Hepatocyte (in vitro differentiated cells): ENCODE measurements around the gene RAB33A. TPM values are rescaled to one million over a fixed set of nuclear protein-coding genes. Genes with fewer than 3 reads are reported as not detected.

ENCODE experiments used
- DNase-seq: peaks from one replicate; pipeline ENCODE4 v3.0.0-alpha.2; 2016; ENCODE audit warnings: low spot score
- H2AFZ ChIP-seq: fragments of 200-600 bp; sonication (generic); 2 replicates; pipeline ENCODE4 v1.6.0; 2016; ENCODE audit warnings: antibody characterized with exemption, mild to moderate bottlenecking
- H3K27ac ChIP-seq: fragments of 200-600 bp; sonication (generic); 2 replicates; pipeline ENCODE4 v1.5.1; 2016; ENCODE audit warnings: mild to moderate bottlenecking
- H3K27me3 ChIP-seq: fragments of 200-600 bp; sonication (generic); 2 replicates; pipeline ENCODE4 v1.6.1; 2016
- H3K36me3 ChIP-seq: fragments of 200-600 bp; sonication (generic); replicated peaks from 2 replicates; pipeline ENCODE4 v1.5.1; 2016; ENCODE audit warnings: low read depth; ENCODE audit not compliant: insufficient read depth
- H3K4me1 ChIP-seq: fragments of 200-600 bp; sonication (generic); 2 replicates; pipeline ENCODE4 v1.5.1; 2016; ENCODE audit warnings: mild to moderate bottlenecking, moderate library complexity; ENCODE audit not compliant: insufficient read depth
- H3K4me2 ChIP-seq: fragments of 200-600 bp; sonication (generic); 2 replicates; pipeline ENCODE4 v1.6.0; 2016
- H3K4me3 ChIP-seq: fragments of 200-600 bp; sonication (generic); 2 replicates; pipeline ENCODE4 v1.5.1; 2016; ENCODE audit warnings: mild to moderate bottlenecking
- H3K79me2 ChIP-seq: fragments of 200-600 bp; sonication (generic); 2 replicates; pipeline ENCODE4 v1.6.0; 2017; ENCODE audit warnings: mild to moderate bottlenecking
- H3K9me2 ChIP-seq: fragments of 200-600 bp; sonication (generic); replicated peaks from 2 replicates; pipeline ENCODE4 v1.6.0; 2017; ENCODE audit warnings: mild to moderate bottlenecking; ENCODE audit not compliant: insufficient read depth
- H3K9me3 ChIP-seq: fragments of 200-600 bp; sonication (generic); 2 replicates; pipeline ENCODE4 v1.5.1; 2016; ENCODE audit warnings: low read depth, mild to moderate bottlenecking
- H4K20me1 ChIP-seq: fragments of 200-600 bp; sonication (generic); 2 replicates; pipeline ENCODE4 v1.6.0; 2016; ENCODE audit warnings: mild to moderate bottlenecking; ENCODE audit not compliant: insufficient read depth, poor library complexity, severe bottlenecking
- CTCF ChIP-seq: fragments of 200-600 bp; sonication (generic); IDR thresholded peaks from 2 replicates; pipeline ENCODE4 v1.5.1; 2016; ENCODE audit warnings: antibody characterized with exemption, mild to moderate bottlenecking; ENCODE audit not compliant: poor library complexity
- EZH2 ChIP-seq: fragments of 200-600 bp; sonication (generic); IDR thresholded peaks from 2 replicates; pipeline ENCODE4 v1.6.1; 2016; ENCODE audit warnings: antibody characterized with exemption, mild to moderate bottlenecking, borderline replicate concordance
- EZH2phosphoT487 ChIP-seq: fragments of 200-600 bp; sonication (generic); IDR thresholded peaks from one replicate; pipeline ENCODE4 v1.6.1; 2018; ENCODE audit warnings: antibody characterized with exemption, mild to moderate bottlenecking, low read depth, moderate library complexity; ENCODE audit not compliant: unreplicated experiment, severe bottlenecking
- WGBS: methylation state at CpG from one replicate; pipeline ENCODE4 v1.1.6; 2016; ENCODE audit warnings: low lambda C conversion rate; ENCODE audit errors: missing lambda C conversion rate; 5-methylcytosine and 5-hydroxymethylcytosine counted together
- polyA plus RNA-seq: library from polyadenylated mRNA; unstranded; fragments of >200 nt; fragmentation: Nextera tagmentation; extraction: Ambion mirVana; gene quantifications from 2 replicates; pipeline ENCODE4 v1.2.1, GENCODE V29; 2016
- total RNA-seq: library from RNA; depleted of rRNA; stranded (reverse); fragments of >200 nt; gene quantifications from 2 replicates; pipeline ENCODE4 v1.2.3, GENCODE V29; 2014

RAB33A gene
- total and polyA plus RNA-seq, 2 experiments from 2014 or later, result 3.0 to 11.2 TPM

GRCh38 chrX:130147631-130148030 lies 24.1 kb upstream of the RAB33A start:
- Histone ChIP-seq H4K20me1 (no peaks in the 10 kb centered on the region), H3K79me2 (no peaks in the 10 kb centered on the region), H3K27me3 (no peaks in the 10 kb centered on the region), H3K4me2 (no peak overlapping the region), H3K4me1 (no peaks in the 10 kb centered on the region), H3K36me3 (no peaks in the 10 kb centered on the region), H3K9me2 (no peaks in the 10 kb centered on the region), H3K27ac (no peak overlapping the region), H2AFZ (no peak overlapping the region), H3K9me3 (no peaks in the 10 kb centered on the region), H3K4me3 (no peak overlapping the region)
- no peak for DNase-seq
- TF ChIP-seq CTCF (no peak), EZH2 (no peak), EZH2phosphoT487 (no peak)
- WGBS, result 75% methylated on average over 5 of the region's 5 CpGs

GRCh38 chrX:130155564-130155963 lies 16.2 kb upstream of the RAB33A start:
- H3K9me3 ChIP-seq, result no peaks in the 10 kb centered on the region

GRCh38 chrX:130158311-130158710 lies 13.5 kb upstream of the RAB33A start:
- WGBS, result 76% methylated on average over 2 of the region's 2 CpGs
- no peak for DNase-seq
- no peaks in the 10 kb centered on the region for H3K4me1 ChIP-seq
- H3K9me3 ChIP-seq, result no peaks in the 10 kb centered on the region
- no peak overlapping the region for H2AFZ ChIP-seq
- H3K4me2 ChIP-seq, result no peak overlapping the region
- H3K27ac ChIP-seq, result no peak overlapping the region
- H3K36me3 ChIP-seq, result no peaks in the 10 kb centered on the region
- TF ChIP-seq EZH2 (no peak), EZH2phosphoT487 (no peak)
- H4K20me1 ChIP-seq, result no peaks in the 10 kb centered on the region
- no peaks in the 10 kb centered on the region for H3K27me3 ChIP-seq
- no peak overlapping the region for H3K4me3 ChIP-seq
- peaks cover 32% of the 10 kb centered on the region for H3K79me2 ChIP-seq
- no peaks in the 10 kb centered on the region for H3K9me2 ChIP-seq

More at GRCh38 chrX:130155564-130155963, 16.2 kb upstream of the RAB33A start:
- no peaks in the 10 kb centered on the region for H4K20me1 ChIP-seq
- no peak overlapping the region for H2AFZ ChIP-seq
- no peak overlapping the region for H3K4me3 ChIP-seq
- no peaks in the 10 kb centered on the region for H3K36me3 ChIP-seq
- no peaks in the 10 kb centered on the region for H3K9me2 ChIP-seq
- no peak overlapping the region for H3K4me2 ChIP-seq
- no peaks in the 10 kb centered on the region for H3K4me1 ChIP-seq
- no peak overlapping the region for H3K27ac ChIP-seq
- DNase-seq, result no peak
- TF ChIP-seq EZH2phosphoT487, result no peak
- TF ChIP-seq CTCF, result no peak
- no peak for TF ChIP-seq EZH2
- H3K27me3 ChIP-seq, result no peaks in the 10 kb centered on the region
- H3K79me2 ChIP-seq, result peaks cover 16% of the 10 kb centered on the region
- 73% methylated on average over 2 of the region's 2 CpGs for WGBS

GRCh38 chrX:130159776-130160175 lies 12.0 kb upstream of the RAB33A start:
- H3K9me3 ChIP-seq, result no peaks in the 10 kb centered on the region
- WGBS, result 79% methylated on average over 4 of the region's 4 CpGs
- no peak overlapping the region for H3K27ac ChIP-seq
- no peaks in the 10 kb centered on the region for H3K36me3 ChIP-seq
- H3K4me1 ChIP-seq, result peaks cover 8% of the 10 kb centered on the region
- H3K4me3 ChIP-seq, result no peak overlapping the region
- no peaks in the 10 kb centered on the region for H4K20me1 ChIP-seq
- no peak for DNase-seq
- no peak overlapping the region for H2AFZ ChIP-seq
- H3K79me2 ChIP-seq, result peaks cover 45% of the 10 kb centered on the region
- H3K27me3 ChIP-seq, result no peaks in the 10 kb centered on the region
- TF ChIP-seq EZH2 (no peak), CTCF (no peak), EZH2phosphoT487 (no peak)
- H3K4me2 ChIP-seq, result no peak overlapping the region
- no peaks in the 10 kb centered on the region for H3K9me2 ChIP-seq
